Measurements from ENCODE around the gene SNX24.
"Not testable (repeated sequence)": the region's sequence is repeated elsewhere in the genome, so short reads cannot be mapped to it uniquely, and the experiment has no call there.

The SNX24 gene

DNA sequence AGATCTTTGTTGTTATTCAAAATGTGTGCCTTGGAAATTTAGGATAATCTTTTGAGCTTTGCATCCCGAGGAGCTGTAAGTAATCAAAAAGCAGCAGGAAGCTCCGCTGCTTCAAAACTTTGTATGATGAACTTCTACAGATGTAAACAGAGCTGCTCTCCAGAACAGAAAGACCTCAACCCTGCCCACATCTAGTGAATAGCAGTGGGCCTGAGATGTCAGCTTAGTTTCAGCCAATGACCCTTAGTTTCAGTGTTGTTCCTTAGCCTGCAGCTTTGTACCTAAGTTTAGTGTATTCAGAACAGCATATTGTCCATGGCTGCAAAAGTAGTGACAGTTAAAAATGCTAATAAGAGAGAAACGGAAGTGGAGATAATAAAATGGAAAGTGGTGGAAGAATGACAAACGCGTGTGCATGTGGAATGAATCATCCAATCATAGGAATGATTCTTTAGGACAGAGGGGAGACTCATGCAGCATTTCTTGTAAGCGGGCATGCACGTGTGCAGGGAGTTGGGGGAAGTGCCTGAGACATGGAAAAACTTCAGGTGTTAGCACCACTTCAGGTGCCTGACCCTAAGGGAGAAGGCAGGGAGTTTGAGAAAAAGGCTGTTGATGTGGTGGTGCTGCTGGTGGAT, 24.9 kb downstream of the SNX24 start:
- DNase-seq (ENCODE audit: low read depth, low spot score) = no peak
- H3K27ac ChIP-seq = no peak overlapping the region

DNA sequence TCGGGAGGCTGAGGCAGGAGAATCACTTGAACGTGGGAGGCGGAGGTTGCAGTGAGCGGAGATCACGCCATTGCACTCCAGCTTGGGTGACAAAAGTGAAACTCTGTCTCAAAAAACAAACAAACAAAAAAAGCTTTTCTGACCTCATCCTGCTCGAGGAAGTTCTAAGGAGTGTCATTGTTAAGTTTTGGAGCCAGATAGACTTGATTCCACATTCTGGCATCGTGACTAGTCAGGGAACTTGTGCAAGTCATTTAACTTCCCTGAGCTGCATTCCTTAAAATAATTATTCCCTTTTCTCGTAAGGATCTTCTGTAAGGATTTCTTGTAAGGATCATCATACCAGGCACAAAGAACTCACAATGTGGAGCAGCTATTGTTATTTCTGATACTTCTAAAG, 26.2 kb downstream of the SNX24 start:
- H3K27ac ChIP-seq = no peak overlapping the region
- DNase-seq (ENCODE audit: low read depth, low spot score) = no peak

DNA sequence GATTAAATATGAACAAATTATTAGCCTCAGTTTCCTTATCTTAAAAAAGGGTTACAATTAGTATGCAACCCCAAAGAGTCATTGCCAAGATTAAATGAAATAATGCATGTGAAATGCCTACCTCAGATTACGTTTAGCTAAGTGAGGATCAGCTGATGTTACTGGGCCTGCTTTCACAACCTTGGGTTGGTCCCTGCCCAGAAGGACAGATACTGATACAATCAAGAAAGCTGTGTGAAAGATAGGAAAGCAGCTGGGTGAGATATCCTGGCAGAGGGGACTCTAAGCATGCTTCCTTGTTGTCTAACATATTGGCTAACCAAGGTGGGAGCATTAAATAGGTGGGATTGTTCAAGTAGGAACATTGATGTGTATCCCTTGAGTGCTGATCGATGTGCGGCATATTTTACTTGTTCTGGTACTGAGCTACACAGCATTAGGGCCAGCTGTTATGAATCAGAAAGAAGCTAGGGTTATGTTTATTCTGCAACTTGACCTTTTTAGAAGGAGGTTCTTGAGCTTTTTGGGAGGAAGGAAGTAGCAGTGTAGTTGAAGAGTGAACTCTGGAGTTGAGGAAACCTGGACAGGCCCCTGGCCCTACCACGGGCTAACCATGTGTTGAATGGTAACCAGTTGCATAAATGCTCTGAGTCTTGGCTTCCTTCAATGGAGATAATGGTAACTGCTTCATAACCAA, 28.9 kb downstream of the SNX24 start:
- no peak for DNase-seq (ENCODE audit: low read depth, low spot score)
- H3K27ac ChIP-seq = no peak overlapping the region

DNA sequence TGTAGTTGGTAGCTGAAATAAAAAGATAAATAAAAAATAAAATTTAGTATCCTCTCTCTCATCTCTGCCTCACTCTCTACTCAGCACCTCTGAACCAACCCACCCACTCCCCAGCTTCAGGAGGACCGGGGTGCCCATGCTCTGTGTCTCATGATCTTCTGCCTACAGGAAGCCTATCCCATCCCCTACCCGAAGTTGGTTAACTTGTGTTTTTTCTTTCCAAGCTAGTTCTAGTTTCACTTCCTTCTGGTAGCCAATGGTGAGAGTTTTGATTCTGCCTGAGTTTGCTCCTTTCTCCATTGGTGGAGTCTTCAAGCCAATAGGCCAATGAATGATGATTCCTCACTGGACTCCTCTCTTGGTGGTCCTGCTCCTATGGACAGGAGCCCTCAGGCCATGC, 32.1 kb downstream of the SNX24 start:
- DNase-seq (ENCODE audit: low read depth, low spot score) = no peak
- no peak overlapping the region for H3K27ac ChIP-seq

DNA sequence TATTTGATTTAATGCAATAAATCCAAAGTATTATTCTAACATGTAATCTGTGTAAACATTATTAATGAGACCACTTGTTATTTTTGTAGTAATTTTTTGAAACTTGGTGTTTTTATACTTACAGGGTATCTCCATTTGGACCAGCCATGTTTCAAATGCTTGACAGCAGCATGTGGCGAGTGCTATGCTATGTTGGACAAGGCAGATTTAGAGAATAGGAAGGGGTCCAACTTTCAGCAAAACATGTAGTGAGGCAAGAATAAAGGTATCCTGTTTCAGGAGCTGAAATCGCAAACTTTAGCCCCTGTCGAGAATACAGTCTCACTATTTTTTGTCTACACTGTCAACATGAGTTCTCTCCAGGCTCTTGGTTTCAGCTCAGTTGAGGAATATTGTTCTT, 33.7 kb downstream of the SNX24 start:
- no peak for DNase-seq (ENCODE audit: low read depth, low spot score)
- no peak overlapping the region for H3K27ac ChIP-seq

DNA sequence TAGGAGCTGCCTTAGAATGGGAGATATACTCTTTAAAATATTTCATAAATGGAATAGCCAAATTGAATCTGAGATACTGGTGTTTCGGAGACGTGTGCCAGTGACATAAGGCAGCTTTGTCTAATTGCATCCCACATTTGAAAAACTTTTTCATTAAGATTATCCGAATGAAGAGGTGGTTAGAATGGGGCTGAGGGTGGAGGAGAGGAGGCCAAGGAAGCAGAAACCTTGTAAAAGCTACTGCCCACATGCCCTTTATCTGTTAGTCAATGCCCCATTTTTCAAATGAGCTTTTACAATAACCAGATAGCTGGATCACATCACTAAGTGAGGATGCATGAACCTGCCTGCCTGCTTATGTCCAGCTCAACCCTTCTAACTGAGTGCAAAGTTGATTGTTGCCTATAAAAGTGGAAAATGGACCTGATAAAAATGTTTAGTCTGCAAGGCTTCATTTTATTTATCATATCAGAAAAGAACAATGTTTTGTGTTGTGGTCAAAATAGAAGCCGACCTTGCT, 34.8 kb downstream of the SNX24 start:
- no peak for DNase-seq (ENCODE audit: low read depth, low spot score)
- H3K27ac ChIP-seq = no peak overlapping the region

DNA sequence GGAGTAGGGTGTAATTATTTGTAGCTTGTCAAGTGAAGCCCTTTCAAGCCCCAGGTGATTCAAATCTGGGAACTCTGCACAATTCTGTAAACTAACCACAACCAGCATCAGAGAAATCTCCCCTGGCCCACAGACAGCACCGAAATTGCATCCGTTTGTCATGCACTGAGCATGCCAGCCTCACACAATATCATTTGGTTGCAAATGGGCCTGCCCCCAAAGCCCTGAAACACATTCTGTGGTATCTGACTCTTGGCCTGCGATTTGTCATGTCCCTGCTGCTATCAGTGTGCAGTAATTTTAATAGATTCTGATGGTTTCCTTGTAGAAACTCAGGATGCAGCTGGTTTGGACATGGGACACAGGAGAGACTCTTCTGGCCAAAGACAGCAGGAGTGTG, 35.3 kb downstream of the SNX24 start:
- DNase-seq (ENCODE audit: low read depth, low spot score) = no peak
- H3K27ac ChIP-seq = no peak overlapping the region

DNA sequence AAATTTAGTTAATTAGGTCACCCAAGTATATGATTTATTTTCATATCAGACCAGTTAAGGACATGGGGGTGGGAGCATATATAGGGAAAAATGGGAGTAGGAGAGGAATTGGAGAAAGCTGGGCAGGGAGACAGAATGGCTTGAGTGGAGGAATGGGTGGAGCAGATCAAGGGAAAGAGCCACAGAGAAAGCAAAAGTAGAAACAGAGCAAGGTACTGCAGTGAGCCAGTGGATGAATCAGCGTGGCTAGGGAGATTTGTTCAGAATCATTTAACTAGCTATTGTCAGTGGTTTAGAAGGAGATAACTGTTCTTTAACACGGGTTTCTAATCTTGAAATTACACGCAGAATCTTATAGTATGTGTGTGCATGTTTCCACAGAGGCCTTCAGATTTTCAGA, 37.4 kb downstream of the SNX24 start:
- no peak for DNase-seq (ENCODE audit: low read depth, low spot score)
- no peak overlapping the region for H3K27ac ChIP-seq

DNA sequence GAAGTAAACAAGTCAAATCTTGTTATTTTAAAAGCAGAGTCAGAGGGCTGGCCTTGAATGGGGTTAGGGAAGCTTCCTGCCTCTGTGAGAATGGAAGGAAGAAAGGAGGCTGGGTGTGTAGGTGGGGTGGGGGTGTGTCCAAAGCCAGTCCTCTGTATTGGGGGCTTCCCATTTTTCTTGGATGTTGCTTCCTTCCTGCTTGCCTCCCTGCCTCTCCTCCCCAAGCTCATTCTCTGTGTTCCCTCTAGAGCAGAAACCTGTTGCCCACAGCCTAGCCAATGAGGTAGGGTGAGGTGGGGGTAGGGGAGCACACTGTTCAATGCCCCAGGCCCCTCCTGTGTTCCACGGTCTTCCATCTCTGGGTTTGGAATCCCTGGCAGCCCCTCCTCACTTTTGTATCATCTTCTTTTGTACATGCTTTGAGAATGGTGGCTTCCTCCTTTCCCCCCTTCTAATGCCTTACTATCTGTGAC, 39.7 kb downstream of the SNX24 start:
- H3K27ac ChIP-seq = no peak overlapping the region

DNA sequence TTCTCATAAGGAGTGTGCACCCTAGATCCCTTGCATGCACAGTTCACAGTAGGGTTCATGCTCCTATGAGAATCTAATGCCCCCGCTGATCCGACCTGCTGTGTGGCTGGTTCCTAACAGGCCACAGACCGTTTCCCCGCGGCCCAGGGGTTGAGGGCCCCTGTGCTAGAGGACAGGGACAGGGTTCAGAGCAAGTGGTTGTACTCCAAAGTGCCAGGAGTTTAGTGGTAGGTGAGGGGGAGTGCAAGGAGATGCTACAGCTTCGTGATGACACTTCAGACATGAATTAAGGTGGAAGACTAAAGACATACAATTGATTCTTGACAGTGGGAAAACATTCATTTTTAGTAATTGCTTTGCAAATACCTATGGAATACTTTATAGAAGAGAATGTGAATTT, 40.5 kb downstream of the SNX24 start:
- DNase-seq (ENCODE audit: low read depth, low spot score) = no peak
- no peak overlapping the region for H3K27ac ChIP-seq

More for the DNA sequence above, 39.7 kb downstream of the SNX24 start:
- no peak for DNase-seq (ENCODE audit: low read depth, low spot score)

DNA sequence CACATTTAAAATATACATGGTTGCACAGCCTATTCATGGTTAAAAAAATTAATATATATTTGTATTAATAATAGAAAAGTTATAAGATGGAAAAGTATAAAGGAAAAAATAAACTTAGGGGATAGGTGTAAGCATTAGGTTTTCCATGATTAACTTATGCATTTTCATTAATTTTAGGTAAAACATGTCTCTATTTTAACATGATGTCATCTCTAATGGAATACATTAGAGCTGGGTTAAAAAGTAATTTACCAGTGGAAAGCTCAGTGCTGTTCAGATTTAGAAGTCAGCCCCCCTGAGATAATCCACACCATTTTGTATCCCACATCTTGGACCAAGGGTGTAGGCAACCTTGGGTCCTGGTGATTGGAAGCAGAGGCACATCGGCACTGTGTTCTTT, 49.7 kb downstream of the SNX24 start:
- DNase-seq (ENCODE audit: low read depth, low spot score) = no peak

DNA sequence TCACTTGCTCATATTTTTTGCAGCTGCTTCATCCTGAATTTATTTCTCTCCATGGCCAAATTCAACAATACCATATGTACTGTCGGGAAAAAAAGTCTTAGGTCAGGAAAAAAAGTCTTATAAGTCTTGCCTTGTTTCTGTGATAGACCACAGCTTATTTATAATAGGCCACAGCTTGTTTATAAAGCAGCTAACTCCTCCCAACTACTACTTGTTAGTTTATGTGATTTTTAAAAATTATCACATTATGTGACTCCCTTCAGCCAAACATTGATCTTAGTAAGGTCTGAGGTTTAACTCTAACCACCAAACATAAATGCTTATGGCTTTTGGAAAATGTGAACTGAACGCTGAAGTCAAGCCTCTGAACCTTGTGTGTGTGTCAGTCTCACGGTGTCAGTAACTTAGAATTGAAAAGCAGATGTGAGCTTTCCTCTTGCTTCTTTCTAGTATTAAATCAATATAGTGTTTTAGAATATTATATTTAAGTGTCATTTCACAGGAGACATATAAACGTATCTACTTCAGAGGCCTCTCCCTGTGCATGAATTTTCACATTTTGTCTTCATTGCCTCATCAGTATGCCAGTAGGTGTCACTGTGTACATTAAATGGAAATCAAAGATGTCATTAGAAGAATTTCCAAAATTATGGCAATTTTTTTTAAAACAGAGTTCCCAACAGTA, 51.3 kb downstream of the SNX24 start:
- no peak overlapping the region for H3K27ac ChIP-seq
- DNase-seq (ENCODE audit: low read depth, low spot score) = no peak

More for the DNA sequence above, 49.7 kb downstream of the SNX24 start:
- no peak overlapping the region for H3K27ac ChIP-seq

DNA sequence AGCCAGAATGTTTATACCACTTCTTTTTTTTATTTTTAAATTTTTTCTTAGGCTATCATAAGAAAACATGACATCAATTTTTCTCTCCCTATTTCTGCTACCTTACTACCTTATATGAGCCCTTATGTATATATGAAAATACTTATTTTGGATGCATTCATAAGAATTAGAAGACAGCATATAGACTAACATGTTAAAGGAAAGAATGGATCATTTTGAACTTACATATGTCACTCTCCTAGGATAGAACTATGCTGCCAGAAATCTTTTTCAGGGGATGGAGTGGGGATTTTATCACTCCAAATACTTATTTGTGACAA, 51.8 kb downstream of the SNX24 start:
- DNase-seq (ENCODE audit: low read depth, low spot score) = no peak
- H3K27ac ChIP-seq = no peak overlapping the region

DNA sequence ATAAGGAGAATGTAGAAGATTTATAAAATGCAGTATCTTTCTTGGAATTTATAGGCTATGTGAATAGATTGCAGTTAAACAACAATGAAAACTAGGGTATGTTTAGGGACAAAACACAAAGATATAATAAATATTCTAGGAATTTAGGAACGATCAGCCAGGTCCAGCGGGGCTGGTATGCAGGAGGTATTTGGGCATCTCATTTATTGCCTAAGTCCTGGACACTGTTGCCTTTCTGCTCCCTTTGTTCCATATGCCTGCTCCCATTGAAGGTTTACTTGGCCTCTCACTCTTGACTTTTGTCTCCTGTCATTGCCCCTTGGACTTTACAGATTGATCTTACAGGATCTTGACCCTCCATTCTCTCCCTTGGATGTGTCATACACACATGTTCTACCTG, 55.9 kb downstream of the SNX24 start:
- H3K27ac ChIP-seq = no peak overlapping the region
- no peak for DNase-seq (ENCODE audit: low read depth, low spot score)

DNA sequence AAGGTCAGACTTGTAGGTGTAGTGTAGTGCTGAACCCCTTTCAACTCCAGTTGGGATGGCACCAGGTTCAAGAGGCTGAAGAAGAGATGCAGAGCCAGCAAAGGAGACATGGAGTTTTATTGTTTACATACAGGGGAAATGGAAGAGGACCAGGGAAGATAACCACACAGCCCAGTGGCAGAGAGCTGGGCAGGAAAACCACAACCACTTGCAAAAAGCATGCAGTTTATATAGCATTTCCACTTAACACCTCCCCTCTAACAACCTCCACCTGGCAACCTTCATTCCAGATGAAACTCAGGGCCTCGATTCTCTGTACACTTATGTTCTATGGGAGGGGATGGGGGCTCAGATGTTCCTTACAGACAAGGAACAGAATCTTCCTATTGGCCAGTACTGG, 56.9 kb downstream of the SNX24 start:
- no peak overlapping the region for H3K27ac ChIP-seq
- DNase-seq (ENCODE audit: low read depth, low spot score) = no peak

DNA sequence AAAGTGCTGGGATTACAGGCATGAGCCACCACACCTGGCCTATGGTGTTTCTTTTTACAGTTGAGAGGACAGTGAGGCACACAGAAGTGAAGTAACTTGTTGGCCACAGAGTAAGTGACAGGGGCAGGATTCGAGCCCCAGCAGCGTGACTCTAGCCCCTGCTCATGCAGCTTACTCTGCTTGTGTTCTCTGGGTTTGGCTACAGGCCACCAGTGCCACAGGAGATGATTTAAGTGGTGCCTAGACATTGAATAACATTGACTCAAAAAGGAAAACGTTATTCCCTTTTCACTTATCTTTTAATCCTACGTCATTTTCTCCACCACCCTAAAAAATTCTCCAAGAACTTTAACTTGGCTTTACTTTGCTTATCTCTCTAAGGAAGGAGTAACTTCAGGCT, 61.4 kb downstream of the SNX24 start:
- peak overlapping the region; percentile 12 for H3K27ac ChIP-seq
- DNase-seq (ENCODE audit: low read depth, low spot score) = no peak

DNA sequence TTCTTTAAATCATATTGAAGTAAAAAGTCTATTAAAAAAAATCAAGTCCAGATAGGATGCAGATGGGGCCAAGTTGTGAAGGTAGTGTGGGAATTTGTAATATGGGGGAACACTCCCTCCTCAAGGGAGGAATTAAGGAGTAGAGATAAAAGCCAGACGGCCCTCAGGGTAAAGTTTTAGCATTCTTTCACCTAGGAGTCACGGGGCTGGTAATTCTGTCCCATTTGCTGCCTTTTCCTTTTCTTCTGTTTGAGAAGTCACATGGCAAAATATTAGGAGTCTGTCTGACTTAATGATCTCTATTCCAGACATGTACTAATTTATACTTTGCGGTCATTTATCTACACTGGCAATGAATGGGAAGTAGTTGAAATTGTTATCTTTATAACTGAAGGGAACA, 61.9 kb downstream of the SNX24 start:
- DNase-seq (ENCODE audit: low read depth, low spot score) = no peak

DNA sequence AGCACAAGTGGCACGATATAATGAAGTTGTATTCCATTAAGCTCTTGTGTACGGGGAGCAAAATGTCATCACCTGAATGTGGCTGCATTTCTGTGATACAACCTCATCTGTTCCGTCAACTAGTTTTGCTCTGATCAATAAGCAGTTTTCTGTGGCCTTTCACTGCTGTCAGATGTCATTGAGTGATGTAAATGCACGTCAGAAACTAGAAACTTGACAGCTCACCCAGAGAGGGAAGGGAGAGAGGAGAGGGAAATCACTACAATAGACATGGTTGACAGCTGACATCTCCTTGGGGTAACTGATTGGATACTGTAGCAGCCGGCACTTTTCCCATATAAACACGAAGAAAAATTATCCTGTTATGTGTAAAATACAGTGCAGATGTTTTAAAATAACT, 62.7 kb downstream of the SNX24 start:
- no peak overlapping the region for H3K27ac ChIP-seq

More for the DNA sequence above, 61.9 kb downstream of the SNX24 start:
- peak overlapping the region; percentile 12 for H3K27ac ChIP-seq

DNA sequence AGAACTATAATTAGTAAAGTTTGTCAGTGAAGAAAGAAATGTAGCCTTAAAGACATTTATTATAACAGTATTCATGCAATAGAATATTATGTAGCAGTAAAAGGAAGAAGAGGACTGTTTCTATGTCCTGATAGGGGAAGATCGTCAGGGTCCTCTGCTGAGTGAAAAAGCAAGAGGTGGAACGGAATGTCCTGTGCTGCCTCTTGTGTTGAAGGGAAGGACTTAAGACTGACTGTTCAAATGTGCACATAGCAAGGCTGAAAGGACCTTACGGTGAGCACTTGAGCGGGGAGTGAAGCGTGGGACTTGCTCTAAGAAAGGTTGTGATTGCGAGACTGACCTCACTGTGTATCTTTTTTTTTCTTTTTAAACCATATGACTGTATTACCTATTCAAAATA, 63.2 kb downstream of the SNX24 start:
- DNase-seq (ENCODE audit: low read depth, low spot score) = no peak
- no peak overlapping the region for H3K27ac ChIP-seq

More for the DNA sequence above, 62.7 kb downstream of the SNX24 start:
- DNase-seq (ENCODE audit: low read depth, low spot score) = no peak

DNA sequence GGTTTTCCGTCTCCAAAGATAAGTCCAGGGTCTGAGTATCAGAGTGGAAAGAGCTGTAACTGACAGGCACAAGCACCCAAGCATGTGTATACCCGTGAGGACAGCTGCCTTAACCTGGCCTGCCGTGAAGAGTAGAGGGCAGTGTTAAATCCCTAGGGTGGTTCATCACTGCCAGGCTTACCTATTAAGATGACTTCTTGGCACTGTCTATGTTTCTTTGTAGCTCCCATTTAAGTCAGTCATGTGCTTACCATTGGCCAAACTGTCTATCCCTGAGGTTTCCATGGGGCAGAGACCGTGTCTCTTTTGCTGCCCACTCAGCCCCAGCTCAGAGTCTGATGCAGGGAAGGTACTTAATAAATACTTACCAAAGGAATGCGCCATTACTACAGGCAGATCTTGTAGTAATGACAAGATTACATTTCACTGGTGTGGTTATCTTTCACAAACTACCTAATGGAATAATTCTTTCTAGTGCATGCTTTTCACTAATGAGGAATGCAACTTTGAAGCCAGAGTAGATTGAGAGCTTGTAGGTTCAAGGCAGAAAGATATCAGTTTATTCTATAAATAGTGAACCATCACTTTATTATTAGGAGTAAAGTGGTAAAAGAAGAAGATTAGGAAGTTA, 64.2 kb downstream of the SNX24 start:
- DNase-seq (ENCODE audit: low read depth, low spot score) = no peak

DNA sequence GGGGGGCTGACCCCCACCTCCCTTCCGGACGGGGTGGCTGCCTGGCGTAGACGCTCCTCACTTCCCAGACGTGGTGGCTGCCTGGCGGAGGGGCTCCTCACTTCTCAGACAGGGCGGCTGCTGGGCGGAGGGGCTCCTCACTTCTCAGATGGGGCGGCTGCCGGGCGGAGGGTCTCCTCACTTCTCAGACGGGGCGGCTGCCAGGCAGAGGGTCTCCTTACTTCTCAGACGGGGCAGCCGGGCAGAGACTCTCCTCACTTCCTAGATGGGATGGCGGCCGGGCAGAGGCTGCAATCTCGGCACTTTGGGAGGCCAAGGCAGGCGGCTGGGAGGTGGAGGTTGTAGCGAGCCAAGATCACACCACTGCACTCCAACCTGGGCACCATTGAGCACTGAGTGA, 68.0 kb downstream of the SNX24 start:
- not testable (repeated sequence) for DNase-seq (ENCODE audit: low read depth, low spot score); H3K27ac ChIP-seq

More for the DNA sequence above, 64.2 kb downstream of the SNX24 start:
- H3K27ac ChIP-seq = no peak overlapping the region
